ENCODE measurements around the gene MCU.
"Not testable (repeated sequence)": the region's sequence is repeated elsewhere in the genome, so short reads cannot be mapped to it uniquely, and the experiment has no call there.

The MCU gene

GRCh38 chr10:72754275-72755032 is 62.5 kb downstream of the MCU start:
- FAIRE-seq (no peak), DNase-seq (ENCODE audit: insufficient read length) (no peak)
- TF ChIP-seq TAF1 (IDR thresholded peaks at IDR 0.05; ENCODE audit: borderline replicate concordance, low read depth, low read length) (no peak), POLR2A (IDR thresholded peaks at IDR 0.05; ENCODE audit: low read depth, low read length) (no peak), POLR2AphosphoS5 (IDR thresholded peaks at IDR 0.05; ENCODE audit: low read depth, low read length) (no peak)

DNA sequence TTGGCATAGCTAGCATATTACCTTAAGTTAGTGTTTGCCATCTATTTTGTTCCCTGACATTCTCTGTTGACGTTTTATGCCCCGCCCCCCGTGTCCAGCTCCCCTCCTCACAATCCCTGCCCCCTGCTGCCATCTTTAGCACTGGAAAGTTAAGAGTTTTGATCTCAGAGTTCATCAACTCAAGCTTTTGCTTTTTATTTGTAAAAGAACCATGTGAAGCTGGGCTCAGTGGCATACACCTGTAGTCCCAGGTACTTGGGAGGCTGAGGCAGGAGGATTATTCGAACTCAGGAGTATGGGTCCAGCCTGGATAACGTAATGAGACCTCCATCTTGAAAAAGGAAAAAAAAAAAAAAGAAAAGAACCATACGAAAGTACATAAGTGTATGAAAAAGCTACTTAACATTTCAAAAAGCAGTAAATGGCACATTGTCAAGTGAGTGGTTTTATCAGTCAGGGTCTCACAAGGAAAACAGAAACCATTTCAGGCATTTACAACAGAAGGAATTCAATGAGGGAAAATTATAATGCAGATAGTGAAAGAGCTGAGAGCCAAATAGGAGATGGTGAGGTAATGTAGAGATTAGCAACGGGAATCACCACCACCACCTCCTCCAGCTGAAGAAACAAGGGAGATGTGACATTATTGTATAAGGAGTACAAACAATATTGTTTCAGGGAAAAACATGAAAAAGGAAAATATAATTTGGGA is 64.9 kb downstream of the MCU start:
- FAIRE-seq (no peak), DNase-seq (ENCODE audit: insufficient read length) (no peak)
- TF ChIP-seq POLR2A (IDR thresholded peaks at IDR 0.05; ENCODE audit: low read depth, low read length) (no peak), POLR2AphosphoS5 (IDR thresholded peaks at IDR 0.05; ENCODE audit: low read depth, low read length) (no peak), TAF1 (IDR thresholded peaks at IDR 0.05; ENCODE audit: borderline replicate concordance, low read depth, low read length) (no peak)

- TF ChIP-seq POLR2AphosphoS5 (IDR thresholded peaks at IDR 0.05; ENCODE audit: low read depth, low read length) (no peak), TAF1 (IDR thresholded peaks at IDR 0.05; ENCODE audit: borderline replicate concordance, low read depth, low read length) (no peak), POLR2A (IDR thresholded peaks at IDR 0.05; ENCODE audit: low read depth, low read length) (no peak)
- DNase-seq (ENCODE audit: insufficient read length) (no peak), FAIRE-seq (peak; percentile 33)
These were observed 65.8 kb downstream of the MCU start for GRCh38 chr10:72757732-72758131.

GRCh38 chr10:72758930-72759329 is 67.0 kb downstream of the MCU start:
- FAIRE-seq; DNase-seq (ENCODE audit: insufficient read length): not testable (repeated sequence)

GRCh38 chr10:72759584-72759983 is 67.6 kb downstream of the MCU start:
- no peak for DNase-seq (ENCODE audit: insufficient read length)
- TF ChIP-seq TAF1 (IDR thresholded peaks at IDR 0.05; ENCODE audit: borderline replicate concordance, low read depth, low read length) (no peak), POLR2A (IDR thresholded peaks at IDR 0.05; ENCODE audit: low read depth, low read length) (no peak), POLR2AphosphoS5 (IDR thresholded peaks at IDR 0.05; ENCODE audit: low read depth, low read length) (no peak)
- FAIRE-seq = no peak

GRCh38 chr10:72761498-72761897 is 69.6 kb downstream of the MCU start:
- FAIRE-seq (no peak), DNase-seq (ENCODE audit: insufficient read length) (no peak)
- TF ChIP-seq POLR2AphosphoS5 (IDR thresholded peaks at IDR 0.05; ENCODE audit: low read depth, low read length) (no peak), POLR2A (IDR thresholded peaks at IDR 0.05; ENCODE audit: low read depth, low read length) (no peak), TAF1 (IDR thresholded peaks at IDR 0.05; ENCODE audit: borderline replicate concordance, low read depth, low read length) (no peak)

DNA sequence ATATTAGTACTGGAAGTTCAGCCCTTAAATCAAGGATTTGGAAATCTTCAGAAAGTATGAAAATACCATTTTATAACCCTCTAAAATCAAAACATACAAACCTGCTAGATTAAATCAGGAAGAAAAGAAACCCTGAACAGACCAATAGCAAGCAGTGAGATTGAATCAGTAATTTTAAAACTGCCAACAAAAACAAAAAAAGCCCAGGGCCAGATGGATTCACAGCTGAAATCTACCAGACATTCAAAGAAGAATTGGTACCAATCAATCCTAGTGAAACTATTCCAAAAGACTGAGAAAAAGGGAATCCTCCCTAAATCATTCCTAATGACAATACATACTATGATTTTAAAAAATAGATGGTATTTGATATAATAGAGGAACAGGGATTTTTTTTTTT is 70.1 kb downstream of the MCU start:
- TF ChIP-seq POLR2A (IDR thresholded peaks at IDR 0.05; ENCODE audit: low read depth, low read length) (no peak), POLR2AphosphoS5 (IDR thresholded peaks at IDR 0.05; ENCODE audit: low read depth, low read length) (no peak), TAF1 (IDR thresholded peaks at IDR 0.05; ENCODE audit: borderline replicate concordance, low read depth, low read length) (no peak)
- DNase-seq (ENCODE audit: insufficient read length) (no peak), FAIRE-seq (no peak)

GRCh38 chr10:72763201-72763600 is 71.3 kb downstream of the MCU start:
- DNase-seq (ENCODE audit: insufficient read length) = no peak
- no peak for FAIRE-seq

GRCh38 chr10:72764151-72764550 is 72.2 kb downstream of the MCU start:
- DNase-seq (ENCODE audit: insufficient read length) (no peak), FAIRE-seq (no peak)
- TF ChIP-seq POLR2AphosphoS5 (IDR thresholded peaks at IDR 0.05; ENCODE audit: low read depth, low read length) = no peak
- no peak for TF ChIP-seq POLR2A (IDR thresholded peaks at IDR 0.05; ENCODE audit: low read depth, low read length)
- no peak for TF ChIP-seq TAF1 (IDR thresholded peaks at IDR 0.05; ENCODE audit: borderline replicate concordance, low read depth, low read length)

More at GRCh38 chr10:72763201-72763600, 71.3 kb downstream of the MCU start:
- no peak for TF ChIP-seq POLR2A (IDR thresholded peaks at IDR 0.05; ENCODE audit: low read depth, low read length)
- TF ChIP-seq TAF1 (IDR thresholded peaks at IDR 0.05; ENCODE audit: borderline replicate concordance, low read depth, low read length) = no peak
- no peak for TF ChIP-seq POLR2AphosphoS5 (IDR thresholded peaks at IDR 0.05; ENCODE audit: low read depth, low read length)

GRCh38 chr10:72765051-72765745 is 73.3 kb downstream of the MCU start:
- FAIRE-seq = no peak
- TF ChIP-seq POLR2AphosphoS5 (IDR thresholded peaks at IDR 0.05; ENCODE audit: low read depth, low read length) (no peak), TAF1 (IDR thresholded peaks at IDR 0.05; ENCODE audit: borderline replicate concordance, low read depth, low read length) (no peak), POLR2A (IDR thresholded peaks at IDR 0.05; ENCODE audit: low read depth, low read length) (no peak)
- no peak for DNase-seq (ENCODE audit: insufficient read length)

DNA sequence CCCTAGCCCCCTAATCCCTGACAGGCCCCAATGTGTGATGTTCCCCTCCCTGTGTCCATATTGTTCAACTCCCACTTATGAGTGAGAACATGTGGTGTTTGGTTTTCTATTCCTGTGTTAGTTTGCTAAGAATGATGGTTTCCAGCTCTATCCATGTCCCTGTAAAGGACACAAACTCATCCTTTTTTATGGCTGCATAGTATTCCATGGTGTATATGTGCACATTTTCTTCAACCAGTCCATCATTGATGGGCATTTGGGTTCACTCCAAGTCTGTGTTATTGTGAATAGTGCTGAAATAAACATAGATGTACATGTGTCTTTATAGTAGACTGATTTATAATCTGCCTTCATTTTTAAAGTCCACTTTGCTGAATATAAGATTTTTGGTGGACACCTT is 79.3 kb downstream of the MCU start:
- not testable (repeated sequence) for FAIRE-seq; DNase-seq (ENCODE audit: insufficient read length)

- FAIRE-seq (no peak), DNase-seq (ENCODE audit: insufficient read length) (no peak)
- TF ChIP-seq POLR2A (IDR thresholded peaks at IDR 0.05; ENCODE audit: low read depth, low read length) (no peak), POLR2AphosphoS5 (IDR thresholded peaks at IDR 0.05; ENCODE audit: low read depth, low read length) (no peak), TAF1 (IDR thresholded peaks at IDR 0.05; ENCODE audit: borderline replicate concordance, low read depth, low read length) (no peak)
These were observed 80.1 kb downstream of the MCU start for GRCh38 chr10:72772031-72772430.

Measured in GM12892 (cell line).